OCI-LY7 (cell line): ENCODE data around the gene NQO2. TPM values are rescaled to one million over a fixed set of nuclear protein-coding genes. Genes with fewer than 3 reads are reported as not detected.

Experiments
- BruUV-seq: library from RNA; stranded (reverse); fragments of 400-500 nt; replicated peaks from 2 replicates; lab custom pipeline; 2021; lab: Mats Ljungman, UMichigan
- CTCF ChIA-PET: fragments of 300-600 bp; sonication (Branson Sonifier 250); formaldehyde crosslinking; loops from one replicate; lab custom pipeline; 2022; ENCODE audit warnings: antibody characterized with exemption; ENCODE audit not compliant: unreplicated experiment; lab: Charles Lee
- POLR2A ChIA-PET: fragments of 300-600 bp; sonication (Branson Sonifier 250); formaldehyde crosslinking; loops from one replicate; lab custom pipeline; 2022; ENCODE audit warnings: antibody characterized with exemption; lab: Charles Lee
- DNase-seq: peaks from one replicate; pipeline ENCODE4 v3.0.0-alpha.2; 2015; ENCODE audit warnings: low spot score
- H2AFZ ChIP-seq: fragments of 200-600 bp; sonication (generic), shearing (Covaris generic); 2 replicates; pipeline ENCODE4 v1.6.1; 2014; ENCODE audit warnings: mild to moderate bottlenecking, antibody characterized with exemption, low read length, moderate library complexity
- H3K27ac ChIP-seq: fragments of 200-600 bp; sonication (generic); 2 replicates; pipeline ENCODE4 v1.5.1; 2014; ENCODE audit warnings: mixed run types, low read depth, mild to moderate bottlenecking, moderate library complexity, low read length, inconsistent platforms; ENCODE audit not compliant: poor library complexity, severe bottlenecking
- H3K36me3 ChIP-seq: fragments of 200-600 bp; sonication (generic); 2 replicates; pipeline ENCODE4 v1.6.1; 2014; ENCODE audit warnings: mild to moderate bottlenecking, antibody characterized with exemption, low read length, moderate library complexity, mixed read lengths; ENCODE audit not compliant: insufficient read depth
- H3K4me1 ChIP-seq: fragments of 200-600 bp; sonication (generic); 2 replicates; pipeline ENCODE4 v1.5.1; 2014; ENCODE audit warnings: mild to moderate bottlenecking, low read length; ENCODE audit not compliant: insufficient read depth, poor library complexity, severe bottlenecking
- H3K4me2 ChIP-seq: fragments of 200-600 bp; sonication (generic); 2 replicates; pipeline ENCODE4 v1.6.1; 2014; ENCODE audit warnings: mild to moderate bottlenecking, low read length
- H3K4me3 ChIP-seq: fragments of 200-600 bp; sonication (generic); 2 replicates; pipeline ENCODE4 v1.5.1; 2014; ENCODE audit warnings: mild to moderate bottlenecking, low read depth, low read length; ENCODE audit not compliant: poor library complexity, severe bottlenecking
- H3K79me2 ChIP-seq: fragments of 200-600 bp; sonication (generic); 2 replicates; pipeline ENCODE4 v1.6.1; 2016; ENCODE audit warnings: low read depth, mild to moderate bottlenecking, low read length, moderate library complexity, mixed read lengths; ENCODE audit not compliant: insufficient read depth
- H3K9me2 ChIP-seq: fragments of 200-600 bp; sonication (generic); 2 replicates; pipeline ENCODE4 v1.6.1; 2016; ENCODE audit warnings: mild to moderate bottlenecking, low read length, mixed read lengths; ENCODE audit not compliant: insufficient read depth
- H3K9me3 ChIP-seq: fragments of 200-600 bp; sonication (generic); 2 replicates; pipeline ENCODE4 v1.6.1; 2014; ENCODE audit warnings: mild to moderate bottlenecking, mixed run types, low read length, mixed read lengths
- H4K20me1 ChIP-seq: fragments of 200-600 bp; sonication (generic); 2 replicates; pipeline ENCODE4 v1.6.1; 2014; ENCODE audit warnings: mild to moderate bottlenecking, antibody characterized with exemption, low read length, moderate library complexity, mixed read lengths; ENCODE audit not compliant: insufficient read depth
- CTCF ChIP-seq: fragments of 200-600 bp; sonication (generic); conservative IDR thresholded peaks from 2 replicates; pipeline ENCODE4 v1.5.1; 2014; ENCODE audit warnings: mild to moderate bottlenecking, antibody characterized with exemption, low read length, moderate library complexity, mixed read lengths
- EZH2phosphoT487 ChIP-seq: fragments of 200-600 bp; sonication (generic); IDR thresholded peaks from 2 replicates; pipeline ENCODE4 v1.6.1; 2018; ENCODE audit warnings: low read depth, borderline replicate concordance, mild to moderate bottlenecking, mixed run types, antibody characterized with exemption, low read length, moderate library complexity, mixed read lengths
- intact Hi-C: fragments of 100-400 bp; cut with micrococcal nuclease; formaldehyde crosslinking; loops from one replicate; pipeline ENCODE4 v1.10.0; 2022; ENCODE audit not compliant: unreplicated experiment
- total RNA-seq, 2 experiments: library from RNA; depleted of rRNA in 1 of 2; stranded (reverse); fragments of >200 nt in 1 of 2; shearing (Covaris generic) in 1 of 2; gene quantifications; 2 replicates each; pipeline ENCODE4 v1.2.3, GENCODE V29; 2014 to 2022

NQO2 gene
- total RNA-seq, 2 experiments from 2014 or later = 8.4 to 9.9 TPM

GRCh38 chr6:3041606-3042005 is 41.9 kb downstream of the NQO2 start:
- no TSS peak for BruUV-seq
- CTCF ChIA-PET = no interaction called here

GRCh38 chr6:3045369-3045768 is 45.7 kb downstream of the NQO2 start:
- no peak overlapping the region for H3K4me2 ChIP-seq
- no peak overlapping the region for H2AFZ ChIP-seq
- no peaks in the 10 kb centered on the region for H3K79me2 ChIP-seq
- no TSS peak for BruUV-seq
- ChIA-PET POLR2A (interaction anchor here (0.6 to 0.7 kb wide), 2 partner anchors 319 to 362 kb away, joined by 3 to 4 read pairs; no protein-coding TSS in a partner anchor), CTCF (no interaction called here)
- no peaks in the 10 kb centered on the region for H3K9me3 ChIP-seq
- H3K4me1 ChIP-seq = no peaks in the 10 kb centered on the region
- intact Hi-C loops = no loop called here
- H4K20me1 ChIP-seq = no peaks in the 10 kb centered on the region
- no peak for DNase-seq
- TF ChIP-seq CTCF (no peak), EZH2phosphoT487 (no peak)
- H3K27ac ChIP-seq = no peak overlapping the region
- H3K9me2 ChIP-seq = no peaks in the 10 kb centered on the region
- H3K4me3 ChIP-seq = no peak overlapping the region
- H3K36me3 ChIP-seq = no peaks in the 10 kb centered on the region

More at GRCh38 chr6:3041606-3042005, 41.9 kb downstream of the NQO2 start:
- Histone ChIP-seq H3K27ac (no peak overlapping the region), H3K79me2 (no peaks in the 10 kb centered on the region), H3K4me1 (no peaks in the 10 kb centered on the region), H3K36me3 (no peaks in the 10 kb centered on the region), H3K4me3 (no peak overlapping the region), H3K9me3 (no peaks in the 10 kb centered on the region; the same call in 1 of the 2 replicates), H3K4me2 (no peak overlapping the region), H3K9me2 (no peaks in the 10 kb centered on the region), H4K20me1 (no peaks in the 10 kb centered on the region), H2AFZ (no peak overlapping the region)
- POLR2A ChIA-PET = no interaction called here
- intact Hi-C loops = no loop called here
- TF ChIP-seq CTCF = no peak
- no peak for TF ChIP-seq EZH2phosphoT487
- no peak for DNase-seq

GRCh38 chr6:3045777-3046176 is 46.1 kb downstream of the NQO2 start:
- no TSS peak for BruUV-seq
- H3K36me3 ChIP-seq = no peaks in the 10 kb centered on the region
- no peaks in the 10 kb centered on the region for H3K4me1 ChIP-seq
- H4K20me1 ChIP-seq = no peaks in the 10 kb centered on the region
- no peak overlapping the region for H3K4me3 ChIP-seq
- intact Hi-C loops = no loop called here
- H3K4me2 ChIP-seq = no peak overlapping the region
- no peak overlapping the region for H2AFZ ChIP-seq
- TF ChIP-seq EZH2phosphoT487 (no peak), CTCF (no peak)
- no peak for DNase-seq
- H3K27ac ChIP-seq = no peak overlapping the region
- H3K9me2 ChIP-seq = no peaks in the 10 kb centered on the region
- H3K9me3 ChIP-seq = no peaks in the 10 kb centered on the region
- POLR2A ChIA-PET = interaction anchor here (0.6 to 0.7 kb wide), 2 partner anchors 319 to 361 kb away, joined by 3 to 4 read pairs; no protein-coding TSS in a partner anchor
- no peaks in the 10 kb centered on the region for H3K79me2 ChIP-seq
- CTCF ChIA-PET = no interaction called here
